Measurements from ENCODE around the gene CDK17. TPM values are rescaled to one million over a fixed set of nuclear protein-coding genes. Genes with fewer than 3 reads are reported as not detected.
"Not testable (repeated sequence)": the region's sequence is repeated elsewhere in the genome, so short reads cannot be mapped to it uniquely, and the experiment has no call there.

The CDK17 gene
- total RNA-seq, 1 donor from 2014 or later = 28.0 TPM

DNA sequence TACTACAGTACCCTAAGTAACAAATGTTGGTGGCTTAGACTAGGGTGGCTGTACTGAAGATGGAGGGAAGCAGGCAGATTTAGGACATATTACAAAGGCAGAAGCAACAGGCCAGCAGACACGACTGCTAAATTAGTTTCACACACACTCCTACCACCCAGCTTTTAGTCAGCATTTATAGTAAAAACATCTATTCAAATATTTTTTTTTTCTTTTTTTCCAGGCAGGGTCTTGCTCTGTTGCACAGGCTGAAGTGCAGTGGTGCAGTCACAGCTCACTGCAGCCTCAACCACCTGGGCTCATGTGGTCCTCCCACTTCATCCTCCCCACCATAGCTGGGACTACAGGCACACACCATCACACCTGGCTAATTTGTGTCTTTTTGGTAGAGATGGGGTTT lies 72.9 kb downstream of the CDK17 start:
- no peak for DNase-seq
- Mint-ChIP-seq H3K9me3 (no peaks in the 10 kb centered on the region), H3K36me3 (ENCODE audit: low read depth) (peaks cover 55% of the 10 kb centered on the region), H3K27me3 (no peaks in the 10 kb centered on the region), H3K4me3 (no peak overlapping the region), H3K4me1 (peaks cover 44% of the 10 kb centered on the region), H3K27ac (no peak overlapping the region)
- intact Hi-C loops (cut with micrococcal nuclease) = no loop called here

DNA sequence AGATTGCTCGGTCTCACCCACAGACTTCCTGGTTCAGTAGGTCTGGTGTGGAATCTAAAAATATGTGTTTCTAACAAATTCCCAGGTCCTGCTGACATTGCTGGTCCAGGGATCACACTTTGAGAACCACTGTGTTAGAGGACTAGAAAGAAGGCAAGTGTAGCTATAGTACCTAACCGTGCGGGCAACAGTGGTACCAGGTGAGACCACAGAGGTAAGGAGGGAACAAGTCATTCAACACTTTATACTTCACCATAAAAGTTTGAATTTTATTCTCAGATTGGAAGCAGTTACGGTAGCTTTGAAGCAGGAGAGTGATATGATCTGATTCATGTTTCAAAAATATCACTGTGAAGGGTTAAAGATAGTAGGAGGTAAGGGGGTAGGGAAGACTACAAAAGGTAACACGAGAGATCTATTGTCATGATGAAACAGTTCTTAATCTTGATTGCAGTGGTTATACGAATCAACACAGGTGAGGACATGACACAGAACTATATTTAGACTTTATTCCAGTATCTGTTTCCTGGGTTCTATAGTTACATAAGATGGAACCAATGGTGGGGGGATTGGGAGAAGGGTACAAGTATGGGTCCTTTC lies 73.5 kb downstream of the CDK17 start:
- Mint-ChIP-seq H3K36me3 (ENCODE audit: low read depth) (peaks cover 58% of the 10 kb centered on the region), H3K4me1 (peaks cover 42% of the 10 kb centered on the region)

DNA sequence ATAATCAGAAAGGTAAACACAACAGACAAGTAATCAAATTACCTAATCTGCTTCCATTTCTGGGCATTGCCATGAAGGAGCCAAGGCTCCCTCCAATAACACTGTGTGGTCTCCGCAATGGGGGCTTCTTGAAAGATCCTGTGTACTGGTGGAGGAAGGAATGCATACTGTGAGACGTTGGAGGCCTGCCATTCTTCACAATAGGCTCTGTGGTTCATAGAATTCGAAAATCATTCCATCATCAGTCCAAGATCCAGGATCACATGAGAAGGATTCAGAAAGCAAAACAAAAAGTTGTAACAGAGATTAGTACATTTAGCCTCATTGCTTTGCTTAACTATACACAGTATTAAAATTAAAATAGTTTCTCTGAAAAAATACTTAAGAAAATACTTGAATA lies 76.3 kb downstream of the CDK17 start:
- Mint-ChIP-seq H3K4me3 (no peak overlapping the region), H3K36me3 (ENCODE audit: low read depth) (peaks cover 46% of the 10 kb centered on the region), H3K9me3 (no peaks in the 10 kb centered on the region), H3K27ac (no peak overlapping the region), H3K27me3 (no peaks in the 10 kb centered on the region), H3K4me1 (peaks cover 26% of the 10 kb centered on the region)
- DNase-seq = no peak
- intact Hi-C loops (cut with micrococcal nuclease) = no loop called here

More for the DNA sequence above, 73.5 kb downstream of the CDK17 start:
- H3K4me3 Mint-ChIP-seq = no peak overlapping the region
- H3K27ac Mint-ChIP-seq = no peak overlapping the region
- no peaks in the 10 kb centered on the region for H3K9me3 Mint-ChIP-seq
- intact Hi-C loops (cut with micrococcal nuclease) = no loop called here
- no peaks in the 10 kb centered on the region for H3K27me3 Mint-ChIP-seq
- no peak for DNase-seq

DNA sequence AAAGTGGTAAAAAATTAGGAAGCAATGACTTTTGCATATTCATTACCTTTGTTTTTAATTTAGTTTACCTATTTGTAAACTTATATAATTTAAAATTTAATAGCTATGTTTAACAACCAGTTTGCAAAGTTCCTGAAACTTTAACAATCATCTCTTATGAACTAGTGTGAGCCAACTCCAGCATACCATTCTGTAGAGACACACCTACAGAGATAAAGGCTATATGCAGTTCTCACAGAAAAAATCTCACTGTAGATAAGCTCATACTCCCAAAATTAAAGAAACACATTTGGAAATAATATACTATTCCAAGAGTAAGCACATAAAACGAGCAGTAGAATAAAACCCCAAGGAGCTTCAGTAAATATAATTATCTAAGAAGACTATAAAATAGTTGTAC lies 77.5 kb downstream of the CDK17 start:
- H3K4me3 Mint-ChIP-seq = no peak overlapping the region
- intact Hi-C loops (cut with micrococcal nuclease) = no loop called here
- H3K36me3 Mint-ChIP-seq (ENCODE audit: low read depth) = peaks cover 41% of the 10 kb centered on the region
- H3K27me3 Mint-ChIP-seq = no peaks in the 10 kb centered on the region
- peaks cover 19% of the 10 kb centered on the region for H3K4me1 Mint-ChIP-seq
- no peak overlapping the region for H3K27ac Mint-ChIP-seq
- DNase-seq = no peak
- H3K9me3 Mint-ChIP-seq = no peaks in the 10 kb centered on the region

DNA sequence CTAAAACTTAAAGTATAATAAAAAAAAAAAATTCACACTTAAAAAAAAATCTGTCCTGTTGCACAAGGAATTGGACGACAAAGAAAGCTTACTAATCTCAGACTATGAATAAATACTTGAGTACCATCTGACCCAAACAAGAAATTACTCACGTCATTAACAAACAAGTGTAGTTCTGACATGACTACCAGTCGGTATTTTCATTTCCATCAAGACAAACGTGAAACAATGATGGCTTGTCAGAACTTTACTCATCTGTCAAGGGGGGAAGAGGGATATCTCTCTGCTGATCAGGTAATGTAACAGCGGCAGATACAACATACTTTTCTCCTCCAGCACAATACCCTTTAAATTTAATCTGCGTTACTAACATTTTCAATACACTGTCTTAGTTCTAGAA lies 78.3 kb downstream of the CDK17 start:
- no peak for DNase-seq
- H3K36me3 Mint-ChIP-seq (ENCODE audit: low read depth) = peaks cover 37% of the 10 kb centered on the region
- H3K27ac Mint-ChIP-seq = no peak overlapping the region
- intact Hi-C loops (cut with micrococcal nuclease) = no loop called here
- H3K4me3 Mint-ChIP-seq = no peak overlapping the region
- peaks cover 15% of the 10 kb centered on the region for H3K4me1 Mint-ChIP-seq
- H3K9me3 Mint-ChIP-seq = no peaks in the 10 kb centered on the region
- H3K27me3 Mint-ChIP-seq = no peaks in the 10 kb centered on the region

DNA sequence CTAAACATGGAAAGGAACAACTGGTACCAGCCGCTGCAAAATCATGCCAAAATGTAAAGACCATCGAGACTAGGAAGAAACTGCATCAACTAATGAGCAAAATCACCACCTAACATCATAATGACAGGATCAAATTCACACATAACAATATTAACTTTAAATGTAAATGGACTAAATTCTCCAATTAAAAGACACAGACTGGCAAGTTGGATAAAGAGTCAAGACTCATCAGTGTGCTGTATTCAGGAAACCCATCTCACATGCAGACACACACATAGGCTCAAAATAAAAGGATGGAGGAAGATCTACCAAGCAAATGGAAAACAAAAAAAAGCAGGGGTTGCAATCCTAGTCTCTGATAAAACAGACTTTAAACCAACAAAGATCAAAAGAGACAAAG lies 82.4 kb downstream of the CDK17 start:
- Mint-ChIP-seq H3K36me3 (ENCODE audit: low read depth) (peaks cover 17% of the 10 kb centered on the region), H3K4me1 (peaks cover 13% of the 10 kb centered on the region)
- DNase-seq; H3K27ac Mint-ChIP-seq; H3K9me3 Mint-ChIP-seq; H3K27me3 Mint-ChIP-seq; H3K4me3 Mint-ChIP-seq; intact Hi-C loops (cut with micrococcal nuclease): not testable (repeated sequence)

DNA sequence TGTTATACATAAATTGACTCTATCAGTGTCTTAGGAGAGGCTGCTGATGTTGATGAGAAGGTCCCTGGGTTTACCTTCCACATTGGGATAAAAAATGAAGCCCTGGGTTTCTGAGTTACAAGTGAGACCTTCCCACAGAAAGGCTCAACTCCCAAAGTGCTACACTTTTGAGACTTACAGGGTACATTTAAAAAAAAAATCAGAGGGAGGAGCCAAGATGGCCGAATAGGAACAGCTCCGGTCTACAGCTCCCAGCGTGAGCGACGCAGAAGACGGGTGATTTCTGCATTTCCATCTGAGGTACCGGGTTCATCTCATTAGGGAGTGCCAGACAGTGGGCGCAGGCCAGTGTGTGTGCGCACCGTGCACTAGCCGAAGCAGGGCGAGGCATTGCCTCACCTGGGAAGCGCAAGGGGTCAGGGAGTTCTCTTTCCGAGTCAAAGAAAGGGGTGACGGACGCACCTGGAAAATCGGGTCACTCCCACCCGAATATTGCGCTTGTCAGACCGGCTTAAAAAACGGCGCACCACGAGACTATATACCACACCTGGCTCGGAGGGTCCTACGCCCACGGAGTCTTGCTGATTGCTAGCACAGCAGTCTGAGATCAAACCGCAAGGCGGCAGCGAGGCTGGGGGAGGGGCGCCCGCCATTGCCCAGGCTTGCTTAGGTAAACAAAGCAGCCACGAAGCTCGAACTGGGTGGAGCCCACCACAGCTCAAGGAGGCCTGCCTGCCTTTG lies 84.3 kb downstream of the CDK17 start:
- Mint-ChIP-seq H3K4me1 (peaks cover 13% of the 10 kb centered on the region), H3K36me3 (ENCODE audit: low read depth) (peaks cover 11% of the 10 kb centered on the region), H3K27ac (peak overlapping the region; percentile 90), H3K4me3 (peak overlapping the region; percentile 88)
- H3K27me3 Mint-ChIP-seq; intact Hi-C loops (cut with micrococcal nuclease); H3K9me3 Mint-ChIP-seq: not testable (repeated sequence)
- DNase-seq = peak; percentile 73

DNA sequence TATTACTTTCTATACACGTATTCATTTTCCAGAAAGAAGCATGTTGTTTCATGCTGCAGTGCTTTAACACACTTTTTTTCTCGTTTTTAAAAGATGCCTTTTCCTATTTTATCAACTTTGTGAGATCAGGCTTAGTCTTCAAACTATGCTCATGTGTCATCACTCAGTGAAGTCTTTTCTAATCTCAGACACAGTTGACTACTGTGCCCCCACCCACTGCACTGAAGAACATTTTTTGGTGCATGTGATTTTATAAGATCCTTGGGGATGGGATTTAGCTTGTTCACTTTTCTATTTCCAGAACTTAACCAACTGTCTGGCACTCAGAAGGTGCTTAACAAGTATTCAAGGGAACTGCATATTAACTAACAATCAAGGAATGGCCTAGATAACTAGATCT lies 85.5 kb downstream of the CDK17 start:
- Mint-ChIP-seq H3K4me1 (peaks cover 13% of the 10 kb centered on the region), H3K36me3 (ENCODE audit: low read depth) (peaks cover 14% of the 10 kb centered on the region), H3K4me3 (no peak overlapping the region), H3K27ac (no peak overlapping the region), H3K27me3 (no peaks in the 10 kb centered on the region), H3K9me3 (no peaks in the 10 kb centered on the region)
- DNase-seq = no peak
- intact Hi-C loops (cut with micrococcal nuclease) = loop anchor here (5.0 kb wide), 1 partner anchor 33 kb away; no protein-coding TSS in a partner anchor

DNA sequence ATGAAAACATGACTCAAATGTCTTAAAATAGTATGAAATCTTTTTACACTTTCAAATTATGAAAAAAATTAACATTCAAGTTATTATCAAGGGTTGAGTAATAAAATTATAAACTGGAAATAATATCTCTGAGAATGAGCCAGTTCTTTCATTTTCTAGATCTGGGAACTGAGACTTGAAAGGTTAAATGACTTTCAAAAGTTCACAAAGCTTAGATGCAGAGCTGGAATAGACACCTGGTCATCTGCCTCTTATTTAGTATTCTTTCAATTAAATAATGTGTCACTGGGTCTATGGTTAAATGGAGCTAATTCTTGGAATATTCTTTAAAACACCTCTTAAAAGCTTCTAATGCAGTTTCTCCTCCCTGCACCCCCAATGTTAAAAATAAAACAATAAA lies 86.6 kb downstream of the CDK17 start:
- Mint-ChIP-seq H3K27me3 (no peaks in the 10 kb centered on the region), H3K4me3 (no peak overlapping the region), H3K27ac (no peak overlapping the region), H3K36me3 (ENCODE audit: low read depth) (peaks cover 20% of the 10 kb centered on the region), H3K9me3 (no peaks in the 10 kb centered on the region), H3K4me1 (peaks cover 19% of the 10 kb centered on the region)
- no peak for DNase-seq
- intact Hi-C loops (cut with micrococcal nuclease) = loop anchor here (5.0 kb wide), 1 partner anchor 34 kb away; no protein-coding TSS in a partner anchor

DNA sequence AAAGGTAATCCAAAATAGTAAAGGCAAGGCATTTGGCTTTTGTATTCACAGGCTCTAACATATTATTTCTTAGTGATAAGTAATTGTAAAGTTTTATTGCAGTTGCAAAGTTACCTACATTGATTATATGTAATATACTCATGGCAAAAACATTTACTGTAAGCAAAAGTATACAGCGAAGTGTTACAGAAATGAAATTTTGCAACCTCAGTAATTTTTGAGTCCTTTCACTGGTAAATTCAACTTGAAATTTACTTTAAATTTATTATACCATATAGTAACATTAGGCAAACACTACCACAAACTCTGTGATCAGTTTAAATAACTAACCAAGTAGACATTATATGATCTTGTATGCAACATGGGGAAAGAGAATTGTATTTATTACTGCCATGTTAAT lies 89.0 kb downstream of the CDK17 start:
- no peak overlapping the region for H3K4me3 Mint-ChIP-seq
- peaks cover 21% of the 10 kb centered on the region for H3K36me3 Mint-ChIP-seq (ENCODE audit: low read depth)
- no peak for DNase-seq
- no peaks in the 10 kb centered on the region for H3K9me3 Mint-ChIP-seq
- H3K27me3 Mint-ChIP-seq = no peaks in the 10 kb centered on the region
- no peak overlapping the region for H3K27ac Mint-ChIP-seq
- intact Hi-C loops (cut with micrococcal nuclease) = loop anchor here (5.0 kb wide), 1 partner anchor 36 kb away; no protein-coding TSS in a partner anchor
- peaks cover 18% of the 10 kb centered on the region for H3K4me1 Mint-ChIP-seq

DNA sequence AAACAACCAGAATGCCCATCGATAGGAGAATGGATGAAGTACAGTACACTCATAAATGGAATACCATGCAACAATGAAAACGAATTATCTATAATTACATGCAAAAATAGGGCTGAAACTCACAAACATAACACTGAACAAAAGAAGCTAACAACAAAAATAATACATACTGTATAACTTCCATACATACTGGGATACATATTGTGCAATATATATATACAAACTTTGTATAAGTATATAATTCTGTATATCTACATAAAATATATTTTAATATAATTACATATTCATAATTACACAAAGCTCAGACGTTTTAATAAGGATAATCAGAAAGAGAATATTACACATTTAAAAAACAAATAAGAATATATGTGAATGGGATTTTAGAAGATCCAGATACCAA lies 90.2 kb downstream of the CDK17 start:
- Mint-ChIP-seq H3K4me3 (no peak overlapping the region), H3K36me3 (ENCODE audit: low read depth) (peaks cover 24% of the 10 kb centered on the region), H3K27me3 (no peaks in the 10 kb centered on the region), H3K4me1 (peaks cover 16% of the 10 kb centered on the region), H3K27ac (no peak overlapping the region), H3K9me3 (no peaks in the 10 kb centered on the region)
- DNase-seq = no peak
- intact Hi-C loops (cut with micrococcal nuclease) = loop anchor here (5.0 kb wide), 1 partner anchor 37 kb away; no protein-coding TSS in a partner anchor

DNA sequence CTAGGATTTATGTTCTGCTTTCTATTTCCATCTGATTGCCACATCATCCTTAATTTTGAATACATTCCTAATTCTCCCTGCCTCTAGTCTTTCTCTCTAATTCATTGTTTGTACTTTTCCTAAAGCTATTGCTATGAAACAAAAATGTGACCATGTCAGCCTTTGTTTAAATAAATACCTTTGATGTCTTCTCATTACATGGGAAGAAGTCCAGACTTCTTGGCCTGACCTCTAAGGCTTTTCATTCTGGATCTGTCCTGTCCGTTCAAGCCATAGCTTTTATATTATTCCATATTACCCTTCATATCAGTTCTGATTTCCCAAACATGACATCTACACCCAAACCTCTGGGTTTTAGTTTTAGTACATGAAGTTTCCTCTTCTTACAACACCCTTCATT lies 91.4 kb downstream of the CDK17 start:
- Mint-ChIP-seq H3K27ac (no peak overlapping the region), H3K4me3 (no peak overlapping the region), H3K9me3 (no peaks in the 10 kb centered on the region), H3K4me1 (peaks cover 12% of the 10 kb centered on the region), H3K36me3 (ENCODE audit: low read depth) (peaks cover 26% of the 10 kb centered on the region), H3K27me3 (no peaks in the 10 kb centered on the region)
- no peak for DNase-seq
- intact Hi-C loops (cut with micrococcal nuclease) = no loop called here

DNA sequence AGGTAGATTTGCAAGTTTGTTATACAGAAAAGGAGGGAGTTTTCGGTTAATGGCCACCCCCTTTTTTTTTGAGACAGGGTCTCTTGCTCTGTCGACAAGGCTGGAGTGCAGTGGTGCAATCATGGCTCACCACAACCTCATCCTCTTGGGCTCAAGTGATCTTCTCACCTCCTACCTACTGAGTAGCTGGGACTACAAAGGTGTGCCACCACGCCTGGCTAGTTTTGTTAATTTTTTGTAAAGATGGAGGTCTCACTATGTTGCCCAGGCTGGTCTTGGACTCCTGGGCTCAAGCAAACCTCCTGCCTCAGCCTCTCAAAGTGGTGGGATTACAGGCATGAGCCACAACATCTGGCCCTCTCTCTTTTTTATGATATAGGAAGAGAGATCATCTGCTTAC lies 94.6 kb downstream of the CDK17 start:
- Mint-ChIP-seq H3K4me1 (peaks cover 16% of the 10 kb centered on the region), H3K27me3 (no peaks in the 10 kb centered on the region), H3K9me3 (no peaks in the 10 kb centered on the region), H3K4me3 (no peak overlapping the region), H3K36me3 (ENCODE audit: low read depth) (peaks cover 24% of the 10 kb centered on the region), H3K27ac (no peak overlapping the region)
- intact Hi-C loops (cut with micrococcal nuclease) = no loop called here
- no peak for DNase-seq

DNA sequence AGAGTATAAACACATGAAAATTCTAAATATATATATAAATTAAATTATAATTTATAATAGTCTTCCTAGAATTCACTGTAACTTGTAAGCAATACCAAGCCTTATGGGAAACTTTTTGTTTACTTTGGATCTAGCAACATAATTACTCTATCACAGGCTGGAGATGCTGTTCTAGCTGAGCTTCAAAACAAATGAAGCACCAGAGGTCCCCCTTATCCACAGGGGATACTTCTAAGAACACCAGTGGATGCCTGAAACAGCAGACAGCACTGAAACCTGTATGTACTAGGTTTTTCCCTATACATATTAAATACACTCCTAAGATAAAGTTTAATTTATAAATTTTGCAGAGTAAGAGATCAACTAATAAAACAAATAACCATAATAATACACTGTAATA lies 96.6 kb downstream of the CDK17 start:
- no peak for DNase-seq
- Mint-ChIP-seq H3K36me3 (ENCODE audit: low read depth) (peaks cover 26% of the 10 kb centered on the region), H3K9me3 (no peaks in the 10 kb centered on the region), H3K27me3 (no peaks in the 10 kb centered on the region), H3K27ac (no peak overlapping the region), H3K4me1 (peaks cover 14% of the 10 kb centered on the region), H3K4me3 (no peak overlapping the region)
- intact Hi-C loops (cut with micrococcal nuclease) = no loop called here

Measured in activated CD4-positive, alpha-beta T cell treated with anti-CD3 and anti-CD28 coated beads, Interleukin-2, amount 10 ng/mL, durations not matched to agents 24 days and 14 days (primary cell).